ENCODE results near the gene GOLGA6L7.
A peak's percentile ranks its signal among the peaks of the same experiment; 100 is the strongest.
"Not testable (repeated sequence)": the region's sequence is repeated elsewhere in the genome, so short reads cannot be mapped to it uniquely, and the experiment has no call there.

The GOLGA6L7 gene

GRCh38 chr15:28884151-28884940, 35.9 kb upstream of the GOLGA6L7 start:
- DNase-seq: no peak

- DNase-seq: no peak
Measured at GRCh38 chr15:28881600-28881999, 33.2 kb upstream of the GOLGA6L7 start.

GRCh38 chr15:28881170-28881569, 32.7 kb upstream of the GOLGA6L7 start:
- no peak for DNase-seq

GRCh38 chr15:28880680-28881079, 32.2 kb upstream of the GOLGA6L7 start:
- no peak for DNase-seq

GRCh38 chr15:28879551-28879950, 31.1 kb upstream of the GOLGA6L7 start:
- DNase-seq: no peak

GRCh38 chr15:28878209-28878608, 29.8 kb upstream of the GOLGA6L7 start:
- no peak for DNase-seq

GRCh38 chr15:28876845-28877185, 28.4 kb upstream of the GOLGA6L7 start:
- DNase-seq: no peak

GRCh38 chr15:28876131-28876844, 27.8 kb upstream of the GOLGA6L7 start:
- no peak for DNase-seq

GRCh38 chr15:28875461-28876000, 27.1 kb upstream of the GOLGA6L7 start:
- no peak for DNase-seq

- DNase-seq: no peak
Measured at GRCh38 chr15:28873585-28874190, 25.2 kb upstream of the GOLGA6L7 start.

GRCh38 chr15:28873006-28873405, 24.6 kb upstream of the GOLGA6L7 start:
- no peak for DNase-seq

- DNase-seq: no peak
Measured at GRCh38 chr15:28871168-28871567, 22.7 kb upstream of the GOLGA6L7 start.

- DNase-seq: no peak
Measured at GRCh38 chr15:28868744-28869345, 20.4 kb upstream of the GOLGA6L7 start.

GRCh38 chr15:28861589-28862293, 13.3 kb upstream of the GOLGA6L7 start:
- DNase-seq: not testable (repeated sequence)

GRCh38 chr15:28861031-28861534, 12.6 kb upstream of the GOLGA6L7 start:
- DNase-seq: peak; percentile 25 to 58 (median 50)

- DNase-seq: not testable (repeated sequence)
Measured at GRCh38 chr15:28854578-28854977, 6.1 kb upstream of the GOLGA6L7 start.

GRCh38 chr15:28853654-28854053, 5.2 kb upstream of the GOLGA6L7 start:
- DNase-seq: not testable (repeated sequence)

GRCh38 chr15:28849766-28850165, 1.3 kb upstream of the GOLGA6L7 start:
- not testable (repeated sequence) for DNase-seq

- DNase-seq: not testable (repeated sequence)
Measured at GRCh38 chr15:28849271-28849670, 827 bp upstream of the GOLGA6L7 start.

- DNase-seq: not testable (repeated sequence)
Measured at GRCh38 chr15:28847959-28848358, 485 bp downstream of the GOLGA6L7 start.

- DNase-seq: not testable (repeated sequence)
Measured at GRCh38 chr15:28847247-28847646, 1.2 kb downstream of the GOLGA6L7 start.

- DNase-seq: not testable (repeated sequence)
Measured at GRCh38 chr15:28844147-28844546, 4.3 kb downstream of the GOLGA6L7 start.
